Stomach (tissue), 4 donors: ENCODE data around the gene TOMM40L.

Source experiments
- EP300 ChIP-seq: sonication (generic); formaldehyde crosslinking; IDR thresholded peaks from one replicate; pipeline ENCODE4 v1.6.1; 2017; ENCODE audit warnings: antibody characterized with exemption
- POLR2AphosphoS5 ChIP-seq, 3 donors: sonication (generic); formaldehyde crosslinking; IDR thresholded peaks; one replicate each; pipeline ENCODE4 v1.6.1; 2016; ENCODE audit warnings: antibody characterized with exemption in 3 of 3
- TF ChIP-seq, protein P1 (sequence below), 7 experiments: fragments of 450-650 bp in 4 of 7; fragments of 200-600 bp in 3 of 7; sonication (generic) in 3 of 7; IDR thresholded peaks; one replicate each; pipeline ENCODE4 v1.5.1; 2016 to 2019; ENCODE audit warnings: antibody characterized with exemption in 7 of 7, control low read depth in 2 of 7, mild to moderate bottlenecking in 1 of 7

DNA sequence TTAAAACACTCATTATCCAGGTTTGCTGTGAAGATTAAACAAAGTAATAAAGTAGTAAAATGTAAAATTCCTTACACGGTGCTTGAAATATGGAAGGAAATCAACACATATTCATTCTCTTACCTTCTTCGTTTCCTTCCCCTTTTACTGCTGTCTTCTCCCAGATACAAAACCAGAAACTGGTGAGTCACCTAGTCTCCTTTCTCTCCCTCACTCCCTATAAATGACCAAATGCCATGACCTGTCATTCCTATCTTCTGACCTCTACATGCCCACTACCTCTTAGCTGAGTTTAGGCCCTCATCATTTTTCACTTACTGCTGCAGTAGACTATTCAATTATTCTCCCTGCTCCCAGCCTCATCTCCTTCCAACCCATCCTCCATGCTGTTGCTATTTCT lies 16.5 kb downstream of the TOMM40L start:
- TF ChIP-seq, protein P1, sequence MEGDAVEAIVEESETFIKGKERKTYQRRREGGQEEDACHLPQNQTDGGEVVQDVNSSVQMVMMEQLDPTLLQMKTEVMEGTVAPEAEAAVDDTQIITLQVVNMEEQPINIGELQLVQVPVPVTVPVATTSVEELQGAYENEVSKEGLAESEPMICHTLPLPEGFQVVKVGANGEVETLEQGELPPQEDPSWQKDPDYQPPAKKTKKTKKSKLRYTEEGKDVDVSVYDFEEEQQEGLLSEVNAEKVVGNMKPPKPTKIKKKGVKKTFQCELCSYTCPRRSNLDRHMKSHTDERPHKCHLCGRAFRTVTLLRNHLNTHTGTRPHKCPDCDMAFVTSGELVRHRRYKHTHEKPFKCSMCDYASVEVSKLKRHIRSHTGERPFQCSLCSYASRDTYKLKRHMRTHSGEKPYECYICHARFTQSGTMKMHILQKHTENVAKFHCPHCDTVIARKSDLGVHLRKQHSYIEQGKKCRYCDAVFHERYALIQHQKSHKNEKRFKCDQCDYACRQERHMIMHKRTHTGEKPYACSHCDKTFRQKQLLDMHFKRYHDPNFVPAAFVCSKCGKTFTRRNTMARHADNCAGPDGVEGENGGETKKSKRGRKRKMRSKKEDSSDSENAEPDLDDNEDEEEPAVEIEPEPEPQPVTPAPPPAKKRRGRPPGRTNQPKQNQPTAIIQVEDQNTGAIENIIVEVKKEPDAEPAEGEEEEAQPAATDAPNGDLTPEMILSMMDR (IDR thresholded peaks at IDR 0.05) = no peak
- TF ChIP-seq EP300 (no peak), POLR2AphosphoS5 (IDR thresholded peaks at IDR 0.05) (no peak)
